ENCODE data around the gene REEP5. TPM values are rescaled to one million over a fixed set of nuclear protein-coding genes. Genes with fewer than 3 reads are reported as not detected.

REEP5 gene
- total RNA-seq, 1 donor from 2014 or later = 25.8 TPM

GRCh38 chr5:112880219-112880964 is 41.6 kb downstream of the REEP5 start:
- Mint-ChIP-seq H3K4me3 (no peak overlapping the region), H3K27me3 (ENCODE audit: low read depth) (no peaks in the 10 kb centered on the region), H3K27ac (ENCODE audit: unreplicated experiment) (no peak overlapping the region), H3K4me1 (no peaks in the 10 kb centered on the region), H3K36me3 (ENCODE audit: low read depth) (no peaks in the 10 kb centered on the region), H3K9me3 (no peaks in the 10 kb centered on the region)
- DNase-seq (ENCODE audit: low read depth, low spot score) = no peak
- TF ChIP-seq CTCF (conservative IDR thresholded peaks at IDR 0.05) = no peak

GRCh38 chr5:112878760-112879159 is 43.3 kb downstream of the REEP5 start:
- H3K27me3 Mint-ChIP-seq (ENCODE audit: low read depth) = no peaks in the 10 kb centered on the region
- no peak overlapping the region for H3K4me3 Mint-ChIP-seq
- no peak for TF ChIP-seq CTCF (conservative IDR thresholded peaks at IDR 0.05)
- no peaks in the 10 kb centered on the region for H3K36me3 Mint-ChIP-seq (ENCODE audit: low read depth)
- no peak for DNase-seq (ENCODE audit: low read depth, low spot score)
- no peak overlapping the region for H3K27ac Mint-ChIP-seq (ENCODE audit: unreplicated experiment)
- no peaks in the 10 kb centered on the region for H3K9me3 Mint-ChIP-seq
- no peaks in the 10 kb centered on the region for H3K4me1 Mint-ChIP-seq

GRCh38 chr5:112878101-112878500 is 43.9 kb downstream of the REEP5 start:
- Mint-ChIP-seq H3K27me3 (ENCODE audit: low read depth) (no peaks in the 10 kb centered on the region), H3K4me1 (no peaks in the 10 kb centered on the region), H3K4me3 (no peak overlapping the region), H3K36me3 (ENCODE audit: low read depth) (no peaks in the 10 kb centered on the region), H3K9me3 (no peaks in the 10 kb centered on the region), H3K27ac (ENCODE audit: unreplicated experiment) (no peak overlapping the region)
- DNase-seq (ENCODE audit: low read depth, low spot score) = no peak
- no peak for TF ChIP-seq CTCF (conservative IDR thresholded peaks at IDR 0.05)

- DNase-seq (ENCODE audit: low read depth, low spot score) = no peak
- Mint-ChIP-seq H3K4me1 (no peaks in the 10 kb centered on the region), H3K27ac (ENCODE audit: unreplicated experiment) (no peak overlapping the region)
These were observed 45.7 kb downstream of the REEP5 start for GRCh38 chr5:112876362-112876761.

GRCh38 chr5:112870966-112871365 is 51.1 kb downstream of the REEP5 start:
- no peak for TF ChIP-seq CTCF (conservative IDR thresholded peaks at IDR 0.05)
- no peak overlapping the region for H3K27ac Mint-ChIP-seq (ENCODE audit: unreplicated experiment)
- no peaks in the 10 kb centered on the region for H3K9me3 Mint-ChIP-seq
- no peak overlapping the region for H3K4me3 Mint-ChIP-seq
- no peak for DNase-seq (ENCODE audit: low read depth, low spot score)
- no peaks in the 10 kb centered on the region for H3K27me3 Mint-ChIP-seq (ENCODE audit: low read depth)
- peaks cover 8% of the 10 kb centered on the region for H3K36me3 Mint-ChIP-seq (ENCODE audit: low read depth)
- peaks cover 12% of the 10 kb centered on the region for H3K4me1 Mint-ChIP-seq

More at GRCh38 chr5:112876362-112876761, 45.7 kb downstream of the REEP5 start:
- TF ChIP-seq CTCF (conservative IDR thresholded peaks at IDR 0.05) = no peak
- Mint-ChIP-seq H3K27me3 (ENCODE audit: low read depth) (no peaks in the 10 kb centered on the region), H3K36me3 (ENCODE audit: low read depth) (peaks cover 4% of the 10 kb centered on the region), H3K4me3 (no peak overlapping the region), H3K9me3 (no peaks in the 10 kb centered on the region)

All from neural crest cell (in vitro differentiated cells).